Measurements from ENCODE around the gene IL17A.

DNA sequence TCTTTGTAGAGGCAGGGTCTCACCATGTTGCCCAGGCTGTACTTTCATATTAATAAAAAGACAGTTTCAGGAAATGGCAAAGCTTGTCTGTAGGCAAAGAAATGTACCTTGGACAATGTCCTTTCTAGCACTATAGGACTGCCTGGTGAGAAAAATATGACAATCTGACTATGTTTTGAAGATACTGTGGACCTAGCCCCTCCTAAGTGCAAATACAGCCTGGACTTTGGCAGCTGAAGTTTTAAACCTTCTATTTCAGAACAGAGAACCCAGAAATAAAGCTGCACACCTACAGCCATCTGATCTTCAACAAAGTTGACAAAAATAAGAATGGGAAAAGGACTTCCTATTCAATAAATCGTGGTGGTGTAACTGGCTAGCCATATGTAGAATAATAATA, 18.9 kb upstream of the IL17A start:
- TF ChIP-seq, protein P1, sequence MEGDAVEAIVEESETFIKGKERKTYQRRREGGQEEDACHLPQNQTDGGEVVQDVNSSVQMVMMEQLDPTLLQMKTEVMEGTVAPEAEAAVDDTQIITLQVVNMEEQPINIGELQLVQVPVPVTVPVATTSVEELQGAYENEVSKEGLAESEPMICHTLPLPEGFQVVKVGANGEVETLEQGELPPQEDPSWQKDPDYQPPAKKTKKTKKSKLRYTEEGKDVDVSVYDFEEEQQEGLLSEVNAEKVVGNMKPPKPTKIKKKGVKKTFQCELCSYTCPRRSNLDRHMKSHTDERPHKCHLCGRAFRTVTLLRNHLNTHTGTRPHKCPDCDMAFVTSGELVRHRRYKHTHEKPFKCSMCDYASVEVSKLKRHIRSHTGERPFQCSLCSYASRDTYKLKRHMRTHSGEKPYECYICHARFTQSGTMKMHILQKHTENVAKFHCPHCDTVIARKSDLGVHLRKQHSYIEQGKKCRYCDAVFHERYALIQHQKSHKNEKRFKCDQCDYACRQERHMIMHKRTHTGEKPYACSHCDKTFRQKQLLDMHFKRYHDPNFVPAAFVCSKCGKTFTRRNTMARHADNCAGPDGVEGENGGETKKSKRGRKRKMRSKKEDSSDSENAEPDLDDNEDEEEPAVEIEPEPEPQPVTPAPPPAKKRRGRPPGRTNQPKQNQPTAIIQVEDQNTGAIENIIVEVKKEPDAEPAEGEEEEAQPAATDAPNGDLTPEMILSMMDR (IDR thresholded peaks at IDR 0.05): no peak
- TF ChIP-seq POLR2A (IDR thresholded peaks at IDR 0.05): no peak
